NK-92 treated with Interleukin-12 subunit alpha and Interleukin-12 subunit beta, amount 100 ng/mL, for 24 hours (cell line): ENCODE measurements around the gene TTYH3.

ENCODE experiments used
- DNase-seq: peaks from one replicate; lab custom pipeline; 2025; lab: John Stamatoyannopoulos, UW

TTYH3 gene

DNA sequence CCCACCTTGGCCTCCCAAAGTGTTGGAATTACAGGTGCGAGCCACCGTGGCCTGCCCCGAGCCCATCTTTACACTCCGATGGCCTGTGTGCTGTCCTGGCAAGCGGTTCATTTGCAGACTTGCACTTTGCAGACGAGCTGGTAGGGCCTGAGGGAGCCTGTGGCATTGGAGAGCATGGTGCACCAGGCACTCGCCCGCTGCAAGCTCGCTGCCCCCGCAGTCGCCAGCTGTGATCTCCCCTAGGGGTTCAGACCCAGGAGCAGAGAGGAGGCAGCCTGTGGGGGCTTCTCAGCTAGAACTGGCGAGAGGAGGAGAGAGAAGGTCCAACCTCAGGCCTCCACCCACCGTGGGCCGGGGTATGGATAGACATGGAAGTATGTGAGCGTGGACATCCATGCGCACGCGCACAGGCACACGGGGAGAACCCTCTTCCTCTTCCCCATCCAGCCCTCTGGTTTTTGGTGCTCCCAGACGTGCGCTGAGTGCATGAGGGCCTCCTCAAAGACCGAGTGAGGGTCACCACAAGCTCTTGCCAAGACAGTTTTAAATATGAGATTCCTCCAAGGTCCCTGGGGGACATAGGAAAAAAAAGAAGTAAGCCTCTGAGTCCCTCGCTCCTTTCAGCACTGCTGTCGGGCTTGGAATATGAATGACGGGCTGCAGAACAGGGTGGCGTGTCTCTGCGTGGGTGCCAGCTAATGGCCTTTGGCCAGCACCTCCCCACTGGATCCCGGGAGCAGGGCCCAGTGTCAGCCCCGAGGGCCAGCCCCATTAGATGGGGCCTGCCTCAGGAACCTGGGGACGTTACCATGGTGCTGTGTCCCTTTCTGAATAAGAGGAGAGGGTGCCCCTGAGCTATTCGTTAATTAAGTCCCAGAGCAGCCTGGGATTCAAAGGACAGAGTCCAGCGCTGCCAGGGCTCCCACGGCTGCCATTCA lies 15.1 kb upstream of the TTYH3 start:
- DNase-seq = no peak

DNA sequence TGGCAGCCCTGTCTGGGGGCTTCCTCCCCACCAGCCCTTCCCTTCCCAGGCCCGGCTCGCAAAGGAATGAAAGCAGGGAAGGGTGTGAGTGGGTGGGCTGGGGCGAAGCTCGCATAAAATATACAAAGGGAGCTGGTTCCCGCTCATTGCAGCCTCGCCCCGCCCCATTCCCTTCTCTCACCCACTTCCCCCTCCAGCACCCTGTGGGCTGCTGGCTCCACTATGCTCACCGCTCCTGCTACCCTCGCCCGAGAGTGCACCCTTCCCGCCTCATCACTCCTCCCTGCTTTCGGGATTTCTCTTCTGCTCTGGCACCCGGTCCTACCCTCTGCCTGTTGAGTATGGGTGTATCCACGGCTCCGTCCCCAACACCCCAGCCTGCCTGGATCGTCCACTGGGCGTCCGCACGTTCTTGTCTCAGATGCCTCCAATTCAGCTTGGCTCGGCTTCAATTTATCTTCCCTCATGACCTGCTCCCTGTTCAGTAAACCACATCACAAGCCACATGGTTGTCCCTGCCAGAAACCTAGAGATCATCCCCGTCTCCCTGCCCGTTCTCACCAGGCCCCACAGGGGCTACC lies 14.4 kb upstream of the TTYH3 start:
- DNase-seq = no peak

DNA sequence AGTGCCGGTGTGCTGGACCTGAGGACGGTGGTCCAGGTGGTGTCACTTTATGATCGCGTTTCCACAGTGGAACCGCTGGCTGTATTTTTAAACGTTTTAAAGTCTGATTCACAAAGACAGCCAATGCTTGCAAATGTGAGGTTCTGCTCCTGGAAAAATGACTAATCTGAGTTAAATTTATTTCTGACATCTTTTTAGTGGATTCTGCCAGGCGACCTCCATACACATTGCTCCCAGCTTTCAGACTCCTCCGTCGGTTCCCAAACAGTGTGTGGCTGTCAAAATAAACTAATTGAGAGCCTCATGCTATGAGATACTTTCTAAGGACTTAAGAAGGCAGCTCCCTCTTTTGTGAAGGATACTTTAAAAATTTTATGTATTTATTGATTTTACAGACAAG lies 12.7 kb upstream of the TTYH3 start:
- DNase-seq = no peak

DNA sequence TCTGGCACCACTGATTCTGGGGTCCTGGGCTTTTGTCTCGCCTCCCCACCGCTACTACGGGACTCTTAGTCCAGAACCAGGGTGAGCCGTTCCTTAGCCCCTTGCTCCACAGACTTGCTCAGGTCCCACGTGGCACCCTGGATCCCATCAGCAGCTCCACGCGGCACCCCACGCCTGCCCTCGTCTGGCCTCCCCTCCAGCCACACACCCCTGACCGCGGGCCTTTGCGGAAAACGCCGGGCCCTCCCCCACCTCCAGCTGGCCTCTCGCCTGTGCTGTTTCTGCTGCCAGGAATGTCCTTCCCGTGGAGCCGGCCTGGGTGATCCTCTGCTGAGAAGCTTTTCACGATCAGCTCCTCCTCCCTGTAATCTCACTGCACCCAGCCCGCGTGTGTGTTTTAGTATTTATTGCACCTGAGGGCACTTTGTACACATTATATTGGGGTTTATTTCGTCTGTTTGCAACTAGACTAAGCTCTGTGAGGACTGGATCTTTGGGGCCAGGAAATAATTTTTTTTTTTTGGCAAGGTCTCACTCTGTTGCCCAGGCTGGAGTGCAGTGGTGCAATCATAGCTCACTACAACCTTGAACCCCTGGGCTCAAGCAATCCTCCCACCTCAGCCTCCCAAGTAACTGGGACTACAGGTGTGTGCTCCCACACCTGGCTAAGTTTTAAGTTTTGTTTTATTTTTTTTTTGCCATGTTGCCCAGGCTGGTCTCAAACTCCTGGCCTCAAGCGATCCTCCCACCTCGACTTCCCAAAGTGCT lies 10.5 kb upstream of the TTYH3 start:
- no peak for DNase-seq

DNA sequence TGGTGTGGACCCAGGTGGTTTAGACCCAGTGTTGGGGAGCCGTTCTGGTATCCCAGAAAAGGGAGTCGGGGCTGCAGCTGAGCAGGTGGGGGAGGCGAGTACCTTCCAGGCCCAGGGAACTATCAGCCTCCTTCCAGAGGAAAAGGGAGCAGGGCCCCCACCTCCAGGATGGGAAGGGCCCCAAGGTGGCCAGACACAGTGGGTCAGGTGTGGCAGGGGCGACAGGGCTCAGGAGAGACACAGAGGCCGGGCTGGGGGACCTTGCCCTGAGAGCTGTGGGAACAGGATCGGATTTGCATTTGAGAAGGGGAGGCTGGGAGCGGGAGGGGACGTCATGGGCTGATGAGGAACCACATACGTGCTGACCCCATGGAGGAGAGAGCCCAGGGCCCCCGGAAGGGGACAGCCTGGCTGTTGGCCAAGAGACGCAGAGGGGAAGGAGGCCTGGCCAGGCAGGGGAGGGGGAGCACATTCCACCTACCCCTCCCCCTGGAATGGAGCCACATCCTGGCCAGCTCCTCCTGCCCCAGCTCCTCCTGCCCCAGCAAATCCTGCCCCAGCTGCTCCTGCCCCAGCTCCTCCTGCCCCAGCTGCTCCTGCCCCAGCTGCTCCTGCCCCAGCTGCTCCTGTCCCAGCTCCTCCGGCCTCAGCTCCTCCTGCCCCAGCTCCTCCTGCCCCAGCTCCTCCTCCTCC lies 9.7 kb upstream of the TTYH3 start:
- no peak for DNase-seq

DNA sequence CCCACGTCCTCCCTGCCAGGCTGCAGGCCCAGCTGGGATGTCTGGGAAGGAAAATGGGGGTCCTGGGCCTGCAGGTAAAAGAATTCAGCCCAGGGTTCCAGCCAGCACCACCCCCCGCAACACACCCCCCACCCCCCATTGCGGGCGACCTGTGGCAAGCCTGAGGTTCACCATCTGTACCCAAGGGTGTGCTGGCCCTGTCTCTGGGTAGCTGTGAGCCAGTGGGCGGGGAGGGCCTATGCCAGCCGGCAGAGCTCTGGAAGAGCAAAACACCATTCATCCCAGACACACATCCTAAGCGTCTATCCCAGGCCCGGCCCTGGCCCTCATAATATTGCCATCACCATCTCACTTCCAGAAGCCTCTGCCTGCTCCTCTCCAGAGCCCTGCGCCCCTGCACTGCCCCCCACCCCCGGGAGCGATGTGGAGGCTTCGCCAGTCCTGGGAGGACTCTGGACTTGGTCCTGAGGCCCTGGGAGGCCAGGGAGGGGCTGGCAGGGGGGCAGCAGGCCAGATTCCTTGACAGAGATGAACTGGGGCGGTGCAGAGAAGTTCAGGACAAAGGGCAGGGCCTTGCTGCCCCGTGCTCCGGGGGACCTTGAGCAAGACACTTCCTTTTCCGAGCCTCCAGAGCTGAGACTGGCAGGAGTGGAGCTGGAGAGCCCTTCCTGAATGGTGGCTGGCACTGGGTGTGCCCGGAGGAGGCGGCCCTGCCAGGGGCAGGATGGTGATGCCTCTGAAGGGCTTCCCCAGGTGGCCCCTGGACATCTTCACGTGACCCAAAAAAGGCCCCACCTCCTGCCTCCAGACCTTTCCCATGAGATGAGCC lies 8.7 kb upstream of the TTYH3 start:
- no peak for DNase-seq

DNA sequence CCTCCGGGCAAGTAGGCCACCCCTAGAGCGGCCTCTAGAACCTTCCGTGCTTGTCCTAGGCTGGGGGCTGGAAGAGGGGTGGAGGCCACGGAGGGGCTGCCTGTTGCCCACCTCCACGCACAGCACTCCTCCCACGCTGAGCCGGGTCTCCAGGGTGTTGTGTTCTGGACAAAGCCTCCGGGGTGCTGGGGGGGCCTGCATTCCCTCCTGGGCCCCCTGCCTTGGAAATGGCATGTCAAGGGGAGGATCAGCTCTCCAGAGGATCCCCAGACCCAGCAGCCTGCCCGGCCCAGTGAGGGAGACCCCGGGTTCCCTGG lies 8.1 kb upstream of the TTYH3 start:
- no peak for DNase-seq

DNA sequence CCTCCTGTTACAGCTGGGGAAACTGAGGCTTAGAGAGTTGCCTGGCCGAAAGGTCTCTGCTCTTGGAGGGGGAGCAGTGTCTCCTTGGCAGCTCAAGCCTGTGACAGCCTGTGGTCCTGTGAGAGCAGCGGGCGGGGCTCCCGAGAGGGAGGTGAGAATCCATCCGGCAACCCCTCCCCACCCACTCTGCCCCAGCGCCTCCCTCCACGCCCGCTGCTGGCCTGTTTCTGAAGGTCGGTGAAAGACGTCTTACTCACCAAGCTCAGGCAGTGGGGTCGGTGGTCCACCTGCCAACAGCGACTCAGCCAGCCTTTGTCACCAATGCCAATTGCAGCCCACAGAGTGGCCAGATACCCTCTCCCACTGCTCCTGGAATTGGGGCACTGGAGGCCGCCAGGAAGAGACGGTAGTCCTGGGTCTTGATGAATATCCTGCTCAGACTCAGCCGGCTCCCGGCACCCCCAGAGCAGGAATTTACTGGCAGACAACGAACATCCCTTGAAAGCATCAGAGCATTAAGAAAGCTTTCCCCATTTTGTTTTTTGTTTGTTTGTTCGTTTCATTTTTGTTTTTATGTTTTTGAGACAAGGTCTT lies 7.4 kb upstream of the TTYH3 start:
- DNase-seq = no peak

DNA sequence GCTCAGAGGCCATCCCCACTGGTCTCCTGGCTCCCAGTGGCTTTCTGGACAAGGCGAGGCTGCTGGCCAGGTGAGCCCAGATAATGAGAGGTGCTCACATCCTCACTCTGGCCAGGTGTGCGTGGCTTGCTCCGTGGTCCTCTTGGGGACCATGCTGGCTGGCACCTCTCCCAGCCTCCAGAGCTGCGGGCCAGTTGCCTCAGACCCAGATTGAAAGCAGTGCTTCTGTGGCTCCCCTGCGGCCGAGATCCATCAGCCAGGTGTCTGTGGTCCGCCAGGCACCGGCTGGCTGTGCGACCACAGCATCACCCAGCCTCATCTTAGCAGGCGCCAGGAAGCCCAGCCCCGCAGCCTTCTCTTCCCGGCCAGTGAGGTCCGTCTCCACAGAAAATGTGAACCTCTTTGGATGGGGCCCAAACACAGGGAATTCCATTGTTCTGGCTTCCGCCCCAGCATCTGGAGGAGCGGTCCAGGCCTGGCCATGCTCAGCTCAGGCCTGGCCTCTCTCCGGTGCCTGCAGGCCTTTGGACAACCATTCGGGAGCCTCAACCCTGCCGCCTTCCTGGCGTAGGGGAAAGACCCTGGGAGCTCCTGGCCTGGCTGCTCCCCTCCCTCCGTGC lies 5.2 kb upstream of the TTYH3 start:
- DNase-seq = no peak

DNA sequence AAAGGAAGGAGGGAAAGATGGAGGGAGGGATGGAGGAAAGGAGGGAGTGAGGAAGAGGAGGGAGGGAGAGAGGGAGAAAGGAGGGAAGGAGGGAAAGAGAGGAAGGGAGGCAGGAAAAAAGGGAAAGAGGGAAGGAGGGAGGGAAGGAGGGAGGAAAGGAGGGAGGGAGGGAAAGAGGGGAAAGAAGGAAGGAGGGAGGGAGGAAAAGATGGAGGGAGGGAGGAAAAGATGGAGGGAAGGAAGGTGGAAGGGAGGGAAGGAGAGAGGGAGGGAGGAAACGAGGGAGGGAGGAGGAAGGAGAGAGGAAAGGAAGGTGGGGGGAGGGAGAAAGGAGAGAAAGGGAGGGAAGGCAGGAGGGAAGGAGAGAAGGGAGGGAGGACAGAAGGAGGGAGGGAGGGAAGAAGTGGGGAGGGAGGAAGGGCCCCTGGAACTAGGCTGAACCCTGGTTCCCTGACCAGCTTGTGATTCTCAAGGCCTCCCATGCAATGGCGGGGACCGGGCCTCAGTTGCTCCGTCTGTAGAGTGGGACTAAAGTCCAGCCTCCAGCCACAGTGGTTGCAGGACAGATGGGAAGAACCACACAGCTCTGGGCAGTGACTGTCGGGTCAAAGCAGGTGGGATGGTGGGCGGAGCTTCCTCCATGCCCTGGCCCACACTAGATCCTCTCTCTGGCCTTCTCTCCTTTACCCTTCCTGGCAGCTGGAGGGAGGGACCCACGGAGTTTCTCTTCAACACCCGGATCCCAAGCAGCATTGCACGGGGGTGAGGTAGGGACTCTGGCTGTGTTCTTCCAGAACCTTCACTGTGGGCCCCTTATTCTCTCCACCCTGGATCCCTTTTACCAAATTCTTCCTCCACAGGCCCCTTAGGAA lies 4.3 kb upstream of the TTYH3 start:
- DNase-seq = no peak

DNA sequence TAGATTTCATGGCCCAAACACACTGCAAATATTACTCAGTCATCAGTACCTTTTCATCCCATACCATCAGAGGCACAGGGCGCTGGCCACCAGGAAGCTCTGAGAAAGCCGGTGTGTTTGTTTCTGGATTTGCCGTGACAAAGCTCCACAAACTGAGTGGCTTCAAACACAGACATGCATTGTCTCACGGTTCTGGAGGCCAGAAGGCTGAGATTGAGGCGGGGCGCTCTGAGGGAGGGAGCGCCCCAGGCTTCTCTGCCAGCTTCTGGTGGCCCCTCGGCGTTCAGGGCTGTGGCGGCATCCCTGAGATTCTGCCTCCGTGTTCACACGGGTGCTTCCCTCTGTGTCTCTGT lies 3.7 kb upstream of the TTYH3 start:
- no peak for DNase-seq

DNA sequence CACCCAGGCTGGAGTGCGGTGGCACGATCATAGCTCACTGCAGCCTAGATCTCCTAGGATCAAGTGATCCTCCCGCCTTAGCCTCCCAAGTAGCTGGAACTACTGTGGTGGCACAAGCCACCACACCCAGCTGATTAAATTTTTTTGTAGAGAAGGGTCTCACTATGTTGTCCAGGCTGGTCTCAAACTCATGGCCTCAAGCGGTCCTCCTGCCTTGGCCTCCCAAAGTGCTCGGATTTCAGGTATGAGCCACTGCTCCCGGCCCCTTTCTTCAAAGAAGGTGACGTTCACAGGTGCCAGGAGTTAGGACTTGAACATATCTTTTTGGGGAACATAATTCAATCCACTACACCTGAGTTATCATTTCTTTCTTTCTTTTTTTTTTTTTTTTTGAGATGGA lies 2.9 kb upstream of the TTYH3 start:
- DNase-seq = no peak

DNA sequence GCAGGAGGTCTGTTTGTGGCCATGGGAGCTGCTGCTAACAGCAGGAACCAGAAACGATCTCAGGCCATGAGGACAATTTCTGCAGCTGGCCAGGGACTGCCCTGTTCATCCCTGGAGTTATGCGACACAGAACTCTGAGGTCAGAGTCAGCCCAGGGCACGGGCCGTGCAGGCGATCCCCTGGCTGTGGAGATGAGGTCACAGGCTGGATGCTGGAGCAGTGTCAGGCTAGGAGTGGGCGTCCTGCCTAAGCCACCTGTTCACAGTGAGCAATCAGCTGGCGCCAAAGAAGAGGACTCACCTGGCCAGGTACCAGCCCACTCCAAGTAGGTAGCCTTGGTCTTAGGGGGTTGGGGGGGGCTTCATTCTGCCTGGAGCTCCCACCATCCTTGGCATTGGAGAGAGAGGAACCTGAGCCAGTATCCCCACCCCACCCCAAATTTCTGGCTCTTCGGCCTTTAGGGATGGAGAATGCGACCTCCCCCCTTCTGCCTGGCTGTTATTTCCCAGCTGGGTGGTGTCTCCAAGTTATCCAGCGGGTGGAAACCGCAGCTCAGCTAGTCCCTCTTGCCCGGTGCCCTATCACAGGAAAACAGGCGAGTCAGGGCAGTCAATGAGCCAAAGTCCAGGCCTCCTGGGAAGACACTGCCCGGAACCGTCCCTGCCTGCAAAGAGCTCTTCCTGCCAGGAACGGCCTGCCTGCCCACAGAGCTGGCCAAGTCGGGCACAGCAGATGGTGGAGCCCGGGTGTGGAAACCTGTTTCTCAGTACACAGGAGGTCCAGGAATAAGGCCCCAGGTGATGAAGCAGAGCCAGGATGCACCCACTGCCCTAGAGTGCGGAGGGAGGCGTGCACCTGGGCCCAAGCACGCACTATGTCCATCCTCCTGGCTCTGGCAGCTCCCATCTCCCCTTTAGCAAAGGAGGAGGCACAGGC lies 1.8 kb upstream of the TTYH3 start:
- no peak for DNase-seq

DNA sequence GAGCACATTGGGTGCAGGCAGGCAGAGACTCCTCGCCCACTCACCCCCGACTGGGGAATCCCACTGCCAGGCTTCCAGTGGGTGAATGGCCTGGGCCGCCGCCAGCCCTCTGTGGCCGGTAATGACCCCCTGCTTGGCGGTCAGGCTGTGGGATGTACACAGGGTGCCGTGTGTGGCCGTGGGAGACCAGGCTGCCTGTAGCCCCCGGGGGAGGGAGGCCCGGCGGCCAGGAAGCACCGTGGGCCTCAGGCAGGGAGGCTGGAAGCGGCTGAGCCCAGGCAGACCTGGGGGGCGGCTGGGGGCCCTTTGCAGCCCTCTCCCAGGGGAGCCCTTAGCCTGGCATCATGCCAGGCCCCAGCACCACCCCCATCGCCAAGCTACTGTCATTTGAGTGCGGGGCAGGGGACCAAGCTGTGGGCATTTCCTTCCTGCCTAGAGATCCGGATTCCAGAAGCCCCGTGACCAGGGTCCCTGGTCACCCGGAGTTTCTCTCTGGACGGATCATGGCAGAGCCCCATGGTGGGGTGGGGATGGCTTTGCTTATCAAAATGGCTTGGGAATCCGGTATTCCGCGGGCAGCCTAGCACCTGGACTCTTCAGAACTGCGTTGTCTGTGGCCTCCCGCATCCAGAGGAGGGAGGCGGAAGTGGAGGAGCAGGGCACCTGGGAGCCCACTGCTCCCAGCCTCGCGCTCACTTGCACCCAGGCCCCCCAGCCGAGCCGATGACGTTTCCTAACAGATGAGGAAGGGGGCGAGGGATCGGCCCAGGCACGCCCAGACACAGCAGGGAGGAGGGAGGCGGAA lies 1.1 kb downstream of the TTYH3 start:
- no peak for DNase-seq

DNA sequence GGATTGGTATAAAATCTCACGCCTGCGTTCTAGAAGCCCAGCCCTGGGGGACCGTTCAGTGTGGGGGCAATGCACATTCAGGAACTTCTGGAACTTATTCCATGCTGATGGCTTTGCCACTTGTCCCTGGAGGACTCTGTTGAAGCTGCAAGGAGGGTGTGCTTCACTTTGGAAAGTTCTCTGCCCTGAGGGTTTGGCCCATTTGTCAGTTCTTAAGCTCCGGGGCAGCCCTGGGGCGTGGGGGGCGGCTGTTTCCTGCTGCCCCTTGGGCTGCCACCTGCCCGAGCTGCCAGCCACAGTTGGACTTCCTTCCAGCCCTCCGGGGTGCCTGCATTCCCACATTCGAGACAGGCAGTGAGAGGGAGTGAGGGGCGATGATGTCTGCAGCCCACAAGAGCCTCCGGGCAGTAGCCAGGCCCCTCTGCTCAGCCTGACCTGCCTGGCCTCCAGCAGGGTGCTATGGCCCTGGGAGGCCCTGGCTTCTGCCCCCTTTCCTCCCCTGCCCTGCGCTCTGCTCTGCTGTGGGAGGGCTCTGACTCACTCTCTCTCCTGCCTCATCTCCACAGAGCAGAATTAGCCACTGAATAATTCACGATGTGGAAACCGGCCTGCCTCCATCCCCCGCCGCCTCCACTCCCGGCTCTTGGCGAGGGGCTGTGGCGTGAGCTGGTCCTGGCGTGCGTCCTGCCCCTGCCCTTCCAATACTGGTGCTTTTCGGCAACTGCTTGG lies 1.9 kb downstream of the TTYH3 start:
- DNase-seq = no peak

DNA sequence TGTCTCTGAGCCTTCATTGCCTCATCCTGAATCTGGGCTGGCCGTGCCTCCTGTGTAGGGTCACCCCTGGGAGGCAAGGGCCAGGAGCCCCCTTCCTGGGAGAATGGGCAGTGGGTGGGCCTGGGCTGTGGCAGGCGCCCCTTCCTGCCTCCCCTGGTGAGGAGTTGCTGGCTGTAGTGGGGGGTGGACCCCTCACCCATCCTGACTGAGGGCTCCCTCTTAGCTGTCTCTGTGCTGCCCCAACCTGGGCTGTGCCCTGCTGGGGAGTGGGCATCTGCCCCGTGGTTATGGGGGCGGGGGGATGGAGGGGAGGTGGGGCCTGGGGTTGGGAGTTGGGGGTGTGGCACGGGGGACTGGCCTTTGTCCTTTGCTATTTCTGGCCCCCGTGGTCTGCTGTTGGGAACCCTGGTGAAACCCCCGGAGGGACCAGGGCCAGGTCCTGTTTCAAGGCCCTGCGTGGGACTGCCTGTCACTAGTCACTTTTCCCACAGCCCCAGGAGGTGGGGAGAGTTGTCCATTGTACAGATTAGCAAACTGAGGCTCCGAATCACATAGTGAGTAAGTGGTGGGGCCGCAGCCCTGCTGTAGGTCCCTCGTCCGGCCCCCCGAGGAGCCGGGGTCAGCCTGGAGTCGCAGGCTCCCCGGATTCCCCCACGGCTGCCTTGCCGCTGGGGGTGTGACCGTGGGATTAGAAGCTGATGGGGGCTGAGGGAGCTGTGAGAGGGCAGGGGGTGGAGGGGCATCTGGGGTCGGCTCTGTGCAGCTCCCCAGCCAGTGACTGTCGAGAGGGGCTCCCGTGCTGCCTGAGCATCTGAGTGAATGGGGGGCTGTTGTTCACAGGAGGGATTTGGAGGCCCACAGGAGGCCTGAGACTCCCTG lies 2.7 kb downstream of the TTYH3 start:
- no peak for DNase-seq
